Mucosa of rectum (tissue), 2 donors: ENCODE results near the gene ADORA2A.

Source experiments
- H3K27ac ChIP-seq, 2 donors: one replicate each; pipeline ENCODE4 v1.7.0; 2013; ENCODE audit warnings: inconsistent platforms in 2 of 2, low read depth in 2 of 2, low read length in 2 of 2
- H3K27me3 ChIP-seq, 2 donors: one replicate each; pipeline ENCODE4 v1.7.0; 2013; ENCODE audit warnings: low read length in 2 of 2; ENCODE audit not compliant: control insufficient read depth in 2 of 2, insufficient read depth in 2 of 2
- H3K36me3 ChIP-seq, 2 donors: one replicate each; pipeline ENCODE4 v1.7.0; 2013; ENCODE audit warnings: low read length in 2 of 2; ENCODE audit not compliant: control insufficient read depth in 2 of 2, insufficient read depth in 2 of 2
- H3K4me1 ChIP-seq, 2 donors: one replicate each; pipeline ENCODE4 v1.7.0; 2013; ENCODE audit warnings: low read length in 2 of 2, mild to moderate bottlenecking in 1 of 2; ENCODE audit not compliant: control insufficient read depth in 2 of 2, insufficient read depth in 2 of 2
- H3K4me3 ChIP-seq, 2 donors: one replicate each; pipeline ENCODE4 v1.7.0; 2013; ENCODE audit warnings: low read length in 2 of 2
- H3K9ac ChIP-seq, 2 donors: one replicate each; pipeline ENCODE4 v1.7.0; 2013; ENCODE audit warnings: low read length in 2 of 2, low read depth in 1 of 2, mild to moderate bottlenecking in 1 of 2
- H3K9me3 ChIP-seq, 2 donors: one replicate each; pipeline ENCODE4 v1.7.0; 2013; ENCODE audit warnings: low read length in 2 of 2; ENCODE audit not compliant: control insufficient read depth in 2 of 2
- donor health status: healthy.
- donor health status: Normal muscosa, but diverticular disease.

The ADORA2A gene

DNA sequence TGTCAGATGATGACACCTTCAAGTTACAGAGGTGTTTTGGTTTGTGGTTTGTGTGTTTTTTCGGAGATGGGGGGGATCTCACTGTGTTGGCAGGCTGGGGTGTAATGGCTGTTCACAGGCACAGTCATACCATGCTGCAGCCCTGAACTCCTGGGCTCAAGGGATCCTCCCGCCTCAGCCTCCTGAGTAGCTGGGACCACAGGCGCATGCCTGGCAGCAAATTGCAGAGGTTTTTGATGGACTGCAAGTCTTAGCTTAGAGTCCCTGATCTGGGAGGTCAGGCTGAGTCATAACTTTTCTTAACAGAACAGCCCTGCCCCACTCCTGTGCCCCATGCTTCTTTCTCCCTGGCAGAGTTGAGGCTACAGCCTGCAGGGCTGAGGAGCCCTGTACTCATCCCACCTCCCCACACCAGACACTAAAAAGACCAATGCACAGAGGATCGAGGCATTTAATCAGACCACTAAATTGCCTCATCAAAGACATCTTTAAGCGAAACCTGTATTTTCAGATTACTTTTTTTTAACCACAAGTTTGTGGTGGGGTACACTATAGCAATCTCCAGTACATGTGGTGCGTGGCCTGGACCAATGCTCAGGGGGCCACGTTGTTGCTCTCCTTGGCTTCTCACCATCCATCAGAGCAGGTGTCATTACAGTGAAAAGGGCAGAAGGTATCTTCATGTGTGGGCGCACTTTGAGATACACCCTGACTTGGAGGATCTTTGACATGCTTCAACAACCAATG lies 17.1 kb upstream of the ADORA2A start:
- peaks cover 27 to 45% of the 10 kb centered on the region in 2 donors for H3K36me3 ChIP-seq
- no peak overlapping the region for H3K27ac ChIP-seq
- no peaks in the 10 kb centered on the region for H3K9me3 ChIP-seq
- H3K4me3 ChIP-seq, result no peak overlapping the region
- H3K9ac ChIP-seq, result no peak overlapping the region
- no peaks in the 10 kb centered on the region for H3K27me3 ChIP-seq
- no peaks in the 10 kb centered on the region for H3K4me1 ChIP-seq

DNA sequence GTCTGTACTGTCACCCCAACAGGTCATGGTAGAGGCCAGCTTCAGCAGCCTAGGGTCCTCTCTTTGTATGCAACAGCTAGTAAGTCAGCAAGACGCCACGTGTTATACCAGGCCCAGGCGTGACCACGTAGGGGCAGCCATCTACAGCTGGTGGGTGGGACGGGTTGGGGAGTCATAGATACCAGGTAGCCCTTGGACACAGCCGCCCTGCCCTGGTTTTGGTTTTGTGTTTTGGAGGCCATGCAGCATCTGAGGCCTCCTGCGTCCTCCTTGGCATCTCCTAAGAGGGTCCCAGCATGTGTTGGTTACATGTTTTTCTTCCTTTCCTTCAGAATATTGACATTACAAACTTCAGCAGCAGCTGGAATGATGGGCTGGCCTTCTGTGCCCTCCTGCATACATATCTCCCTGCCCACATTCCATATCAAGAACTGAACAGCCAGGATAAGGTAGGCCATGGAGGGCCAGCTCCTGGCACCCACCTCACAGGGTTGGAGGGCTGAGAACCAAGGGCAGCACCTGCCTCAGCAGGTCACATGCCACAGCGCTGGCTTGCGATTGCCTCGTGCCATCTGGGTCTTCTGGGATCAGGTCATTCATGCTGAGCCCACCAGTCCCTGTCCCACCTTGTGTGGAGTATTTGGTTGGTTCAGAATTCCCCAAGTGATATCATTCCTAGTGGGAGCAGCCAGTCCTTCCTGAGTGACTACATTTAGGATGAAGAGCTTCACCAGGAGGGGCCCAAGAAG lies 16.0 kb upstream of the ADORA2A start:
- no peak overlapping the region for H3K9ac ChIP-seq
- no peaks in the 10 kb centered on the region for H3K27me3 ChIP-seq
- no peak overlapping the region for H3K4me3 ChIP-seq
- no peaks in the 10 kb centered on the region for H3K4me1 ChIP-seq
- H3K27ac ChIP-seq, result no peak overlapping the region
- H3K9me3 ChIP-seq, result no peaks in the 10 kb centered on the region
- H3K36me3 ChIP-seq, result peaks cover 36 to 52% of the 10 kb centered on the region in 2 donors

DNA sequence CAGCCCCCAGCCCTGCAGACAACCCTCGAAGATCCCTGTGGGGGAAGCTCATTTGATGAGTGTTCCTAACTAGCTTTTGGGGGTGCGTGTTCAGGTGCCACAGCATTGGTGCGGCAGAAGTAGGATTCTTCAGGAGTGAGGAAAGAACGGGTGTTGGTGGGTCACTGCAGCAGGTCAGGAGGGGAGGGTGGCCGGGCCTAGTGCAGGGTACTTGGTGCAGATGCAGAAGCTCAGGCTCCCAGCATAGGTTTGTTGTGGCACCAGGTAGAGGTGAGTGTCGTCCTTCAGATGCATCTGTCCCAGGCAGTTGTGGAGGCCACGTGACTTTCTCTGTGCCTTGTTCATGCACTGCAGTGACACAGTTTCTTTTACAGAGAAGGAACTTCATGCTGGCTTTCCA lies 15.1 kb upstream of the ADORA2A start:
- Histone ChIP-seq H3K27me3 (no peaks in the 10 kb centered on the region), H3K9ac (no peak overlapping the region), H3K9me3 (no peaks in the 10 kb centered on the region), H3K36me3 (peaks cover 42 to 60% of the 10 kb centered on the region in 2 donors), H3K4me1 (no peaks in the 10 kb centered on the region), H3K4me3 (no peak overlapping the region), H3K27ac (no peak overlapping the region)

DNA sequence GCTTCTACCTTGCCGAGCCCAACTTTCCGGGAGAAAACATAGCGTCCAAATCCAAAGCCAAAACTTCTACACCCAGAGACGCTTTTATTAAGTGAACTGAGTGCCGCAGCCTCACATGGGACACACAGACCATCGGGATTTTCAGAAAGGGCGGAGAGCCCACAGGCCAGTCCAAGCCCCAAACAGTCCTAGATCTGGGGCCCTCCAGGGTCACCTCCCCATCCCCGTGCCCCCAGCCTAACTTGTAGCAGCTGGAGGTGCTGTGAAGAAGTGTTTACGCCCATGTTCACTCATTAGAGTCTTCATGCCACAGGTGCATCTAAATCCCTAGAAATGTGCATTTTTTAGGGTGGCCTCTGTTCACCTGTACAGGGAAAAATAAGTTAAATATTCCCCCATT lies 14.1 kb upstream of the ADORA2A start:
- H3K27ac ChIP-seq, result no peak overlapping the region
- H3K4me1 ChIP-seq, result no peaks in the 10 kb centered on the region
- no peak overlapping the region for H3K9ac ChIP-seq
- no peaks in the 10 kb centered on the region for H3K9me3 ChIP-seq
- no peaks in the 10 kb centered on the region for H3K27me3 ChIP-seq
- H3K36me3 ChIP-seq, result peaks cover 43 to 53% of the 10 kb centered on the region in 2 donors
- no peak overlapping the region for H3K4me3 ChIP-seq

DNA sequence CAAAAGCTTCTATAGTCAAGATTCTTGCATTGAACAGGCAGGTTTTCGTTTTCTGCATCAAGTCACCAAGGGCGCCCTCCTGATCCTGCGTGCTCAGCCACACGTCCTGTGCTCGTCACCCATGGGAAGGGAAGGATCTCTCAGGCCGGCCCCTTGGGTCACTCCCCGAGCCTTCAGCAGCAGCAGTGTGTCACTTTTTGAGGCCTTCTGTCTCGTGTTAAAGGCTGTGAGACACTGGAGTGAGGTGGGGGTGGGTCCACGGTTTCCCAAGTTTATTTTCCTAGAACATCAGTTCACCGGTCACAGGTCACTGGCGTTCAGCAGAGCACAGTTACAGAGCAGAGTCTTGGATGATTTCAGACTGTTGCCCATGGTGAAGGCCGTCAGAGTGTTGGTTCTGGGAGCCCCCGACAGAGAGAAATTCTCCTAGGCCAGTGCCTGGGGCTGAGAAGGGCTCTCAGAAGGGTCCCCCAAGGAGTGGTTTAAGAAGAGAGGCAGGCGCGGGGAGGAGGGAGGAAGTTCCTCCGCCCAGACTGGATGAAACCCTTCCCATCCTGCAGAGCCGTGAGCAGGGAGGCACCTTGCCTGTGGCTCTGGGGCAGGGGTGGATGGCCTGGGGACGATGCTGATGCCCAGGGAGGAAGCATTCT lies 13.5 kb upstream of the ADORA2A start:
- no peak overlapping the region for H3K9ac ChIP-seq
- no peaks in the 10 kb centered on the region for H3K27me3 ChIP-seq
- no peak overlapping the region for H3K27ac ChIP-seq
- H3K9me3 ChIP-seq, result no peaks in the 10 kb centered on the region
- H3K4me1 ChIP-seq, result no peaks in the 10 kb centered on the region
- H3K4me3 ChIP-seq, result no peak overlapping the region
- H3K36me3 ChIP-seq, result peaks cover 43 to 48% of the 10 kb centered on the region in 2 donors

DNA sequence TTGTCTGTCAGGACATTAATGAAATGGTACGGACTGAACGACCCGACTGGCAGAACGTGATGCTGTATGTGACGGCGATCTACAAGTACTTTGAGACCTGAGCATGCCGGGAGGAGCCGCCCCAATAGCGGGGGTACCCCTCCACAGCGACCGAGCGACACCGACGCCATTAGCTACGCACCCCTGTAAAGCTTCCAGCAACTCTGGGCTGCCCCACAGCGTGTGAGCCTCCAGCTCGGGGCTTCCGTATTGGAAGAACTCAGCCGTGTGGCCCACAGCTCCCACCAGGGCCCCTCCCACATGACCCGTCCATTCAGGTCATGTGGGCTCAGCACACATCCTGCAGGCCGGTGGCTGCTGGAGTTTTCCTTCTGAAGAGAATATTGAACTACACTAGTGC lies 12.9 kb upstream of the ADORA2A start:
- H3K27me3 ChIP-seq, result no peaks in the 10 kb centered on the region
- no peaks in the 10 kb centered on the region for H3K9me3 ChIP-seq
- no peak overlapping the region for H3K27ac ChIP-seq
- H3K4me3 ChIP-seq, result no peak overlapping the region
- H3K36me3 ChIP-seq, result peaks cover 43 to 48% of the 10 kb centered on the region in 2 donors
- no peak overlapping the region for H3K9ac ChIP-seq
- H3K4me1 ChIP-seq, result no peaks in the 10 kb centered on the region

DNA sequence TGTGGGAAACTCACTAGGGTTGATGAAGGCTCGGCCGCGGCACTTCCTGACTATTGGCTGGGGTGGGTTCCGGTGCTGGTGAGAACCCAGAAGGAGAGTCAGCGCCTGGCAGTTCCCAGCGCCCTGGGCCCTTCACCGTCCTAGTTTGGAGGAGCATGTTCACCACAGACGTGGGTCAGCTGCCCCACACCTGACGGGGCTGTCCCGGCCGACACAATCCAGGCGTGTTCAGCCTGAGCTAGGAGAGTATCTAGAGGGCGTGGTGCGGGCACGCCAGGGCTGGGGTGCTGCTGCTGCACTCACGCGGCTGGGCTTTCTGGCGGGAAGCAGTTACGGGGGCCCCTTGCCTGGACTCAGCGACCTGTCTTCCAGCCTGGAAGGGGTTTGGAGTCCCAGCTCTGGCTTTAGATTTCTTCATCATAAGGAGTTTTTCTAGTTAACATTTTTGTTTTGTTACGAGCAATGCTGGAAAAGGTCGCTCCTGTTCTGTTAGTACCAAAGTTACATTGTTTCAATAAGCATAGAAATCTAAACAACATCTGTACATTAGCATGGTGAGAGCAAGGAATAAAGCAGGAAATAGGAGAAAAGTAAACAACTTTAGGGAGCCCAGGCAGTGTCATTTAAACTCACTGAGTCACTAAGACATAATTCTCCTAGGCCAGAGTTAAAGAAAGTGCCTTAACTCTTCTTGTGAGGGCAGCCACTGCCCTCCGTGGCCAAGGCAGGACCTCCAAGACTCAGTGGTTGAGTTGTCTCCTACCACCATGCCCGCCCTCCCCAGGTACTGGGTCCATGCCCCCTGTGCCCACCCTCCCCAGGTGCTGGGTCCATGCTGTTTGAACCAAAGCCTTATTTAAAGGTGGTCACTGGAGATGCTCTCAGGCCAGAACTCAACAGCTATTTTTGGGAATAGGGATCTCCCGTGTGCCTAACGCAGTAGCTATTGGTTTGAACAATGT lies 12.1 kb upstream of the ADORA2A start:
- H3K27me3 ChIP-seq, result peaks cover 0 to 2% of the 10 kb centered on the region in 2 donors
- H3K4me1 ChIP-seq, result no peaks in the 10 kb centered on the region
- peaks cover 43 to 48% of the 10 kb centered on the region in 2 donors for H3K36me3 ChIP-seq
- no peak overlapping the region for H3K27ac ChIP-seq
- no peak overlapping the region for H3K4me3 ChIP-seq
- H3K9me3 ChIP-seq, result no peaks in the 10 kb centered on the region
- H3K9ac ChIP-seq, result no peak overlapping the region

DNA sequence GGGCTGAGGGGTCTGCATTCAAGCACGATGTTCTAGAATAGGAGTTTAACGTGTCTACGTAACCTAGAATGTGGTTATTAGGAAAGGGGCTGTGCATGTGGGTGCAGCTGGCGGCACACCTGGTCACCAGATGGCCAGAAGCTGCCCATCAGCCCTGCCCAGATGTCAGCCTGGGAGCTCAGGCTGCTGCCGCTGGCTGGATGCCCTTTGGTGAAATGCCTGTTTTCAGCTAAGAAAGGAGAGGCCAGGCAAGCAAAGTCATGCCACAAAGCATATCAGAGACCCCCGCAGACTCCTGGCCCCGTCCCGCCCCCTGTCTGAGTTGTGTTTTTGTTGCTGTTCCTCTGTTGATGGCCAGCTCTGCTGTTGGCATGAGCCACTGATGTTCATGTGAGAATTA lies 11.3 kb upstream of the ADORA2A start:
- no peaks in the 10 kb centered on the region for H3K4me1 ChIP-seq
- no peak overlapping the region for H3K9ac ChIP-seq
- H3K27me3 ChIP-seq, result peaks cover 0 to 2% of the 10 kb centered on the region in 2 donors
- H3K9me3 ChIP-seq, result no peaks in the 10 kb centered on the region
- H3K36me3 ChIP-seq, result peaks cover 43 to 48% of the 10 kb centered on the region in 2 donors
- H3K4me3 ChIP-seq, result no peak overlapping the region
- no peak overlapping the region for H3K27ac ChIP-seq

DNA sequence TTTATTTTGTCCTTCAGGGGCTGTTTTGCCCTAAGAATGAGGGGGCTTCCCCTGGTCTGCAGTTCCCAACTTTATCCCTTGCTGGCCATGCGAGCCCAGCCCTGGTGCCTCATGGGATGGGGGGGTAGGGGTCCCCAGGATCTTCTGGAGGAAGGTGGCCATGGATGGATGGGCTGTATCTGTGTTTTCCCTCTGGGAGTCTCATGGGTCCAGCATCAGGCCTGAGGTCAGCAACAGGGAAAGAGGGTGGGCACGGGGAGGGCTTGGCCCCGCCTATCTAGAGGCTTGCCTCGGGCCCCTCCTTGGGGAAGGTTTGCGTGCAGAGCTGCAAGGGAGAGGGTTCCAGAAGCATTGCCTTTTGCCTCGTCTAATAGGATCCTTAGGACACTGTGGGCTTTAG lies 10.8 kb upstream of the ADORA2A start:
- peaks cover 0 to 2% of the 10 kb centered on the region in 2 donors for H3K27me3 ChIP-seq
- H3K9me3 ChIP-seq, result no peaks in the 10 kb centered on the region
- no peak overlapping the region for H3K27ac ChIP-seq
- peaks cover 41 to 44% of the 10 kb centered on the region in 2 donors for H3K36me3 ChIP-seq
- H3K4me3 ChIP-seq, result no peak overlapping the region
- no peaks in the 10 kb centered on the region for H3K4me1 ChIP-seq
- H3K9ac ChIP-seq, result no peak overlapping the region
